Mucosa of rectum (tissue), 2 donors: ENCODE results near the gene GATAD2B.

ENCODE experiments used
- H3K27ac ChIP-seq, 2 donors: one replicate each; pipeline ENCODE4 v1.7.0; 2013; ENCODE audit warnings: inconsistent platforms in 2 of 2, low read depth in 2 of 2, low read length in 2 of 2
- H3K27me3 ChIP-seq, 2 donors: one replicate each; pipeline ENCODE4 v1.7.0; 2013; ENCODE audit warnings: low read length in 2 of 2; ENCODE audit not compliant: control insufficient read depth in 2 of 2, insufficient read depth in 2 of 2
- H3K36me3 ChIP-seq, 2 donors: one replicate each; pipeline ENCODE4 v1.7.0; 2013; ENCODE audit warnings: low read length in 2 of 2; ENCODE audit not compliant: control insufficient read depth in 2 of 2, insufficient read depth in 2 of 2
- H3K4me1 ChIP-seq, 2 donors: one replicate each; pipeline ENCODE4 v1.7.0; 2013; ENCODE audit warnings: low read length in 2 of 2, mild to moderate bottlenecking in 1 of 2; ENCODE audit not compliant: control insufficient read depth in 2 of 2, insufficient read depth in 2 of 2
- H3K4me3 ChIP-seq, 2 donors: one replicate each; pipeline ENCODE4 v1.7.0; 2013; ENCODE audit warnings: low read length in 2 of 2
- H3K9ac ChIP-seq, 2 donors: one replicate each; pipeline ENCODE4 v1.7.0; 2013; ENCODE audit warnings: low read length in 2 of 2, low read depth in 1 of 2, mild to moderate bottlenecking in 1 of 2
- H3K9me3 ChIP-seq, 2 donors: one replicate each; pipeline ENCODE4 v1.7.0; 2013; ENCODE audit warnings: low read length in 2 of 2; ENCODE audit not compliant: control insufficient read depth in 2 of 2
- donor health status: healthy.
- donor health status: Normal muscosa, but diverticular disease.

The GATAD2B gene

DNA sequence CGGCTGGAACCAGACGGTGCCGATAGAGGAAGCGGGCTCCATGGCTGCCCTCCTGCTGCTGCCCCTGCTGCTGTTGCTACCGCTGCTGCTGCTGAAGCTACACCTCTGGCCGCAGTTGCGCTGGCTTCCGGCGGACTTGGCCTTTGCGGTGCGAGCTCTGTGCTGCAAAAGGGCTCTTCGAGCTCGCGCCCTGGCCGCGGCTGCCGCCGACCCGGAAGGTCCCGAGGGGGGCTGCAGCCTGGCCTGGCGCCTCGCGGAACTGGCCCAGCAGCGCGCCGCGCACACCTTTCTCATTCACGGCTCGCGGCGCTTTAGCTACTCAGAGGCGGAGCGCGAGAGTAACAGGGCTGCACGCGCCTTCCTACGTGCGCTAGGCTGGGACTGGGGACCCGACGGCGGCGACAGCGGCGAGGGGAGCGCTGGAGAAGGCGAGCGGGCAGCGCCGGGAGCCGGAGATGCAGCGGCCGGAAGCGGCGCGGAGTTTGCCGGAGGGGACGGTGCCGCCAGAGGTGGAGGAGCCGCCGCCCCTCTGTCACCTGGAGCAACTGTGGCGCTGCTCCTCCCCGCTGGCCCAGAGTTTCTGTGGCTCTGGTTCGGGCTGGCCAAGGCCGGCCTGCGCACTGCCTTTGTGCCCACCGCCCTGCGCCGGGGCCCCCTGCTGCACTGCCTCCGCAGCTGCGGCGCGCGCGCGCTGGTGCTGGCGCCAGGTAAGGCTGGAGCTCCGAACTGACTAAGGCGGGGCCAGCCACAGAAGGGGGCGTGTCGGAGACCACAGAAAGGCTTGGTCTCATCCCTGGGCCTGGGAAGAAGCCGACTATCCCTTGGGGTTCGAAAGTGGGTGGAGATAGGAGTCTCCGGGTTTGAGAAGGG, 147.1 kb downstream of the GATAD2B start:
- peaks cover 19 to 23% of the 10 kb centered on the region in 2 donors for H3K4me1 ChIP-seq
- H3K9ac ChIP-seq: peak overlapping the region; percentile 72 to 76
- no peaks in the 10 kb centered on the region for H3K27me3 ChIP-seq
- peak overlapping the region; percentile 70 to 87 for H3K27ac ChIP-seq
- no peaks in the 10 kb centered on the region for H3K9me3 ChIP-seq
- peak overlapping the region; percentile 79 to 84 for H3K4me3 ChIP-seq
- H3K36me3 ChIP-seq: peaks cover 13 to 22% of the 10 kb centered on the region in 2 donors

DNA sequence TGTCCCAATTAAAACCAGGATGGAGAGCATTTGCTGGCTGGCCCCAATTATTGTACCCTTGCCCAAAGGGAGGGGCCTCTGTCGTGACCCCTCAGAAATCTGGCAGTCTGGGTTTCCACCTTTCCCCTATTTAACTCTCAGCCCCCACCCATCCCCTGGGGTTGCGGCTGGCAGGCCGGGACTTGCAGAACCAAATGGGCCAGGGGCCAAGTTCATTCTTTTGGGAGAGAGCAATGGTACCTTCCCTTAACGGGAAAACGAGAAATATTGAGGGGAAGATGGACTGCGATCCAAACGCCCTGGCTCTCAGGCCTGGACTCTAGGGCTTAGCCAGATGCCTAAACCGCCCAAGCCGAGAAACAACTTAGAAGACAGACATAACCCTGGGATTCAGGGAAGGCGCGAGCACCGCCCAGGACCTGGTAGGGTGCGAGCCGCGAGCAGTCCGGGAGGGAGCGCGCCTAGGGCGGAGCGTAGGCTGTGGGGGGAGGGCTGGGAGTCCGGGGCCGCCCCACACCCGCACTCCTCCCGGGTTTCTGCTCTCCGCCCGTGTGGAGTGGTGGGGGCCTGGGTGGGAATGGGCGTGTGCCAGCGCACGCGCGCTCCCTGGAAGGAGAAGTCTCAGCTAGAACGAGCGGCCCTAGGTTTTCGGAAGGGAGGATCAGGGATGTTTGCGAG, 147.9 kb downstream of the GATAD2B start, which contains the start of gene SLC27A3:
SLC27A3 (plus strand) TSS at position 628 of the 678 bp plus-strand sequence. CDS start 91 bp downstream, outside the sequence.
- no peaks in the 10 kb centered on the region for H3K9me3 ChIP-seq
- H3K4me1 ChIP-seq: peaks cover 19 to 23% of the 10 kb centered on the region in 2 donors
- peaks cover 18 to 26% of the 10 kb centered on the region in 2 donors for H3K36me3 ChIP-seq
- H3K4me3 ChIP-seq: peak within 1 kb of the TSS; percentile 79 to 84
- no peaks in the 10 kb centered on the region for H3K27me3 ChIP-seq
- peak within 1 kb of the TSS; percentile 70 to 87 for H3K27ac ChIP-seq
- H3K9ac ChIP-seq: peak within 1 kb of the TSS; percentile 72 to 76

DNA sequence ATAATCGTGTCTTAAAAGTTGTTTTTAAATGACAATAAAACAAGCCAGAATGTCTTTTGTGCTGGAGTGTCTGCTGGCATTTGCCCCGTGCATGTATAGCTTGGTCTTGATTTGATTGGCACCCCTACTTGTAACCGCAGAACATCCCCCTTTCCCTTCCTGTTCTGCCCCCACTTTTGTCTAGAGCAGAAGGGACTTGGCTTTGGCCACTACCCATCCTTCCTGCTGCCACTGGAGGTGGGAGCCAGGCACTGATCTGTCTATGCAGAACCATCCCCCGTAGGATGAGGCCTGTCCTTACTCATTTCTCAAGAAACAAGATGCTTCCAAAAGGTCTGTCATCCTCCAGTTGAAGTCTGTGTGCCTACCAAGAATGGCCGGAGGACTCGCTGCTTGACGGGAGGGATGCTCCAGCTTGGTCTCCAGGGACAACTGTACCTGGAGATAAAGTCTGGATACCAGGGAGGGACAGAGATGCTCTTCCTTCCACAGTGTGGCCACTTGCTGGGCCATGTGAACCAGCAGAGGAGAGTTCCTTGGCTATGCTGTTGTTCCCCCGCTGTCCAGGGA, 148.7 kb downstream of the GATAD2B start:
- Histone ChIP-seq H3K9me3 (no peaks in the 10 kb centered on the region), H3K4me3 (no peak overlapping the region), H3K9ac (peak overlapping the region in 1 of 2 donors; percentile 72), H3K4me1 (peaks cover 24 to 25% of the 10 kb centered on the region in 2 donors), H3K27ac (peak overlapping the region in 1 of 2 donors; percentile 32), H3K27me3 (no peaks in the 10 kb centered on the region), H3K36me3 (peaks cover 21 to 23% of the 10 kb centered on the region in 2 donors)

DNA sequence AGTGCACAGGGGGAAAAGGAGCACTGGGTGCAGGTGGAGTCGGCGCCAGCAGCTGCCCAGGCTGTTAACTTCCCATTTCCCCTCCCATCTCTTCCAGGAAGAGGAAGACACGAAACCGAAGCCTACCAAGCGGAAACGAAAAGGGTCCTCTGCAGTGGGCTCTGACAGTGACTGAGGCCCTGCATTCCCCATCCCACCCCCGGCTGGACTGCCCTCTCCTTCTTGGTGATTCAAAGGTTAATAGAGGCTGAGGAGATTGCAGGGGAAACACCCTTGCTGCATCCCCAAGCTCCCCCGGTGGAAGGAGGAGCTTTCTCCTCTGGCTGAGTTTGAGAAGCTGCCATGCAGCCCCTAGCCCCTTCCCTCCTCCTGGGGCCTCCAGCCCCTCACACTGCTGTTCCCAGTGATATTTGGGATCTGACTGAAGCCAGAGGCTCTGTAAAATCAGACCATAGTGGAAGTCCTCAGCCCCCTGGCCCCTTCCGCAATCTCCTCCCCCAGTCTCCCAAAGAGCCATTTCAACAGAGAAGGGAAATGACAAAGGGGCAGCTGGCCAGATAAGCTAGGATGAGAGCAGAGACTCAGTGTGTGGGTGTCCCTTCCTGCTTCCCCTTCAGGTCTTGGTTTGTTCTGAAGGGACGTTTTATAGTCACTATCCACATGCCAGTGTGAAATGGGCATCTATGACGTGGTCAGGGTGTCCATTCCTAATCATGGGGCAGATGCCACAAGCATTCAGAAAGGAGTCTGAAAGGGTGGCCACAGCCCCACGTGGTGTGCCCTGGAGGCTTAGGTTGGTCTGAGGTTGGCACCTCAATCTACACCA, 149.5 kb downstream of the GATAD2B start:
- Histone ChIP-seq H3K4me1 (peaks cover 31 to 33% of the 10 kb centered on the region in 2 donors), H3K27me3 (no peaks in the 10 kb centered on the region), H3K27ac (peak overlapping the region in 1 of 2 donors; percentile 49), H3K9me3 (no peaks in the 10 kb centered on the region), H3K4me3 (no peak overlapping the region), H3K9ac (no peak overlapping the region), H3K36me3 (peaks cover 22 to 28% of the 10 kb centered on the region in 2 donors)

DNA sequence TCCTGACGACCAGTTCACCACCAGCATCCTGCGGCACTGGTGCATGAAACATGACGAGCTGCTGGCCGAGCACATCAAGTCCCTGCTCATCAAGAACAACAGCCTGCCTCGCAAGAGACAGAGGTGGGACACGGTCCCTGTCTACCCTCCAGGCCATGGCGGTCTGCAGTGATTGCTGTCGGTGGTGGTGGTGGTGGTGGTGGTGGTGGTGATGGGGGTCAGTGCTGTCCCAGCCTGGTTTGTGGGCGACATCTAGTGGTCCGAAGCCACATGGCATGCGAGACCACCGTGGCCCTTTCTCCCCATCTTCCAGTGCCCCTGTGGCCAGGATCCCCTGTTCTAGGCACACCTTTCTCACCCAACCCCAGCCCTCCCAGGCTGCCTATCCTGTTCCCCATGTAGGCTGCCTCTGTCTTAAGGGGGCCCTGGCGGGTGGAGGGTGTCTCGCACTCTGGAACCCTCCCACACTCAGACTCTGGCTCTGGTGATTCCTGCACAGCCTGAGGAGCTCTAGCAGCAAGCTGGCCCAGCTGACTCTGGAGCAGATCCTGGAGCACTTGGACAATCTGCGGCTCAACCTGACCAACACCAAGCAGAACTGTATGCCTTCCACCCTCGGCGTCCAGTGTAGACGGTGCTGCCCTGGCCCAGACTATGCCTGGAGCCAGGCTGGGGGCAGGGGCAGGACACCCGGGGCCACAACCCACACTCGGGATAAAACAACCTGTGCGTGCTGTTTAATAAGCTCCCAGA, 150.8 kb downstream of the GATAD2B start:
- Histone ChIP-seq H3K4me1 (peaks cover 31 to 42% of the 10 kb centered on the region in 2 donors), H3K27ac (no peak overlapping the region), H3K36me3 (peaks cover 30 to 36% of the 10 kb centered on the region in 2 donors), H3K9ac (no peak overlapping the region), H3K4me3 (no peak overlapping the region), H3K27me3 (no peaks in the 10 kb centered on the region), H3K9me3 (no peaks in the 10 kb centered on the region)

- Histone ChIP-seq H3K27me3 (no peaks in the 10 kb centered on the region), H3K9me3 (no peaks in the 10 kb centered on the region), H3K36me3 (peaks cover 30 to 36% of the 10 kb centered on the region in 2 donors), H3K4me3 (no peak overlapping the region), H3K27ac (no peak overlapping the region), H3K9ac (no peak overlapping the region), H3K4me1 (peaks cover 23 to 35% of the 10 kb centered on the region in 2 donors)
Measured at GRCh38 chr1:153771261-153771660, 151.5 kb downstream of the GATAD2B start.

DNA sequence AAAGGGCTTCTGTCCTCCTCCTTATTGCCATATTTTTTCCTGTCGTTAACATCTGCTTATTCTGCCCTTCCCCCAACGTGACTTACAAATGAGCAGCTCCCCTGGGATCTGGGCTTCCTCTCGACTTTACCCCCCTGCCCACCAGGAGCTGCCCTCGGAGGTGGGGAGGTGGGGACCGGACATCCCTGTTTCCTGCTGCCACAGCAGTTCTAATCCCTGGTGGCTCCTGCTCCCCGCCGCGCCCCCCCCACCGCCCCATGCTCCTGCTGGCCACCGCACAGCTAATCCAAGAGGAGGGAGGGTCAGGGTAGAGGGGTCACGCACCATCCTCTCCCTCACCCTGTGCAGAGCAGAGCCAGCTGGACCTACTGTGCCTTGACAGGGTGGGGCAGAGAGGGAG, 152.0 kb downstream of the GATAD2B start:
- H3K27me3 ChIP-seq: no peaks in the 10 kb centered on the region
- H3K4me3 ChIP-seq: no peak overlapping the region
- H3K4me1 ChIP-seq: peaks cover 20 to 30% of the 10 kb centered on the region in 2 donors
- no peak overlapping the region for H3K9ac ChIP-seq
- no peak overlapping the region for H3K27ac ChIP-seq
- H3K9me3 ChIP-seq: no peaks in the 10 kb centered on the region
- peaks cover 30 to 36% of the 10 kb centered on the region in 2 donors for H3K36me3 ChIP-seq

- Histone ChIP-seq H3K27me3 (no peaks in the 10 kb centered on the region), H3K9me3 (no peaks in the 10 kb centered on the region), H3K27ac (peak overlapping the region; percentile 53 to 76), H3K4me3 (no peak overlapping the region), H3K36me3 (peaks cover 37 to 44% of the 10 kb centered on the region in 2 donors), H3K4me1 (peaks cover 17 to 30% of the 10 kb centered on the region in 2 donors), H3K9ac (no peak overlapping the region)
Measured at GRCh38 chr1:153769221-153769620, 153.6 kb downstream of the GATAD2B start.
